GM23338 (cell line): ENCODE results near the gene RNF121. TPM values are rescaled to one million over a fixed set of nuclear protein-coding genes. Genes with fewer than 3 reads are reported as not detected.

Experiments used
- ATAC-seq: fragments of 200-7000 bp; cut with Tn5 transposase; 3 replicates; pipeline ENCODE4 v1.9.1; 2020
- DNase-seq: peaks from one replicate; pipeline ENCODE4 v3.0.0-alpha.2; 2015; ENCODE audit warnings: low spot score
- H2AFZ ChIP-seq: fragments of 200-600 bp; sonication (generic); 2 replicates; pipeline ENCODE4 v1.8.0; 2016; ENCODE audit warnings: antibody characterized with exemption, mild to moderate bottlenecking, moderate library complexity
- H3F3A ChIP-seq: fragments of 200-600 bp; sonication (generic); replicated peaks from 2 replicates; pipeline ENCODE4 v1.8.0; 2017; ENCODE audit warnings: antibody characterized with exemption, mixed run types, low read depth
- H3K27ac ChIP-seq: fragments of 200-600 bp; sonication (generic); 2 replicates; pipeline ENCODE4 v1.6.1; 2016; ENCODE audit warnings: low read depth
- H3K27me3 ChIP-seq: fragments of 200-600 bp; sonication (generic); 2 replicates; pipeline ENCODE4 v1.8.0; 2016; ENCODE audit warnings: mild to moderate bottlenecking, mixed run types, moderate library complexity; ENCODE audit not compliant: insufficient read depth
- H3K36me3 ChIP-seq: fragments of 200-600 bp; sonication (generic); 2 replicates; pipeline ENCODE4 v1.8.0; 2016; ENCODE audit warnings: mild to moderate bottlenecking; ENCODE audit not compliant: insufficient read depth
- H3K4me1 ChIP-seq: fragments of 200-600 bp; sonication (generic); 2 replicates; pipeline ENCODE4 v1.8.0; 2016; ENCODE audit warnings: mild to moderate bottlenecking, moderate library complexity; ENCODE audit not compliant: insufficient read depth
- H3K4me2 ChIP-seq: fragments of 200-600 bp; sonication (generic); 2 replicates; pipeline ENCODE4 v1.7.1; 2017; ENCODE audit warnings: mixed run types
- H3K4me3 ChIP-seq: fragments of 200-600 bp; sonication (generic); 2 replicates; pipeline ENCODE4 v1.6.1; 2016; ENCODE audit warnings: mixed run types
- H3K79me2 ChIP-seq: fragments of 200-600 bp; sonication (generic); replicated peaks from 2 replicates; pipeline ENCODE4 v1.8.0; 2017; ENCODE audit warnings: mild to moderate bottlenecking; ENCODE audit not compliant: insufficient read depth
- H3K9me2 ChIP-seq: fragments of 200-600 bp; sonication (generic); 2 replicates; pipeline ENCODE4 v1.8.0; 2017; ENCODE audit not compliant: insufficient read depth
- H4K20me1 ChIP-seq: fragments of 200-600 bp; sonication (generic); replicated peaks from 2 replicates; pipeline ENCODE4 v1.8.0; 2017; ENCODE audit warnings: mild to moderate bottlenecking; ENCODE audit not compliant: insufficient read depth
- H3K27ac Mint-ChIP-seq: 2 replicates; pipeline ENCODE4 v1.8.0; 2020; ENCODE audit warnings: inconsistent platforms, mild to moderate bottlenecking, moderate library complexity, mixed read lengths
- H3K27me3 Mint-ChIP-seq: 3 replicates; pipeline ENCODE4 v1.8.0; 2022; ENCODE audit warnings: low read depth, mild to moderate bottlenecking, moderate library complexity, mixed read lengths, inconsistent platforms; ENCODE audit not compliant: insufficient read depth, poor library complexity
- H3K36me3 Mint-ChIP-seq: 3 replicates; pipeline ENCODE4 v1.8.0; 2021; ENCODE audit warnings: low read depth, mild to moderate bottlenecking, inconsistent platforms, moderate library complexity, mixed read lengths
- H3K4me1 Mint-ChIP-seq: 3 replicates; pipeline ENCODE4 v1.8.0; 2020; ENCODE audit warnings: mild to moderate bottlenecking, inconsistent platforms, mixed read lengths
- H3K4me3 Mint-ChIP-seq: 3 replicates; pipeline ENCODE4 v1.8.0; 2021; ENCODE audit warnings: moderate library complexity, mild to moderate bottlenecking, inconsistent platforms, mixed read lengths
- H3K9me3 Mint-ChIP-seq: 3 replicates; pipeline ENCODE4 v1.8.0; 2020; ENCODE audit warnings: moderate library complexity, mild to moderate bottlenecking, inconsistent platforms, mixed read lengths
- CREB1 ChIP-seq: fragments of 250-450 bp; sonication (Bioruptor Pico); IDR thresholded peaks from 2 replicates; pipeline ENCODE4 v1.5.0; 2020; ENCODE audit warnings: low read depth, mild to moderate bottlenecking, moderate library complexity
- ETS1 ChIP-seq: IDR thresholded peaks from 2 replicates; pipeline ENCODE4 v1.6.1; 2016; ENCODE audit warnings: antibody characterized with exemption
- EZH2 ChIP-seq: fragments of 200-600 bp; sonication (generic); IDR thresholded peaks from one replicate; pipeline ENCODE4 v1.8.0; 2017; ENCODE audit warnings: antibody characterized with exemption, mild to moderate bottlenecking, low read depth; ENCODE audit not compliant: unreplicated experiment
- EZH2phosphoT487 ChIP-seq: fragments of 200-600 bp; sonication (generic); IDR thresholded peaks from one replicate; pipeline ENCODE4 v1.8.1; 2018; ENCODE audit warnings: antibody characterized with exemption; ENCODE audit not compliant: unreplicated experiment
- JUNB ChIP-seq: IDR thresholded peaks from one replicate; pipeline ENCODE4 v1.6.1; 2016; ENCODE audit warnings: antibody characterized with exemption; ENCODE audit not compliant: unreplicated experiment
- NANOG ChIP-seq: IDR thresholded peaks from 2 replicates; pipeline ENCODE4 v1.6.1; 2016; ENCODE audit warnings: antibody characterized with exemption, borderline replicate concordance
- POLR2AphosphoS5 ChIP-seq: IDR thresholded peaks from 2 replicates; pipeline ENCODE4 v1.6.1; 2016; ENCODE audit warnings: antibody characterized with exemption, low read depth
- REST ChIP-seq: IDR thresholded peaks from one replicate; pipeline ENCODE4 v1.6.1; 2018; ENCODE audit warnings: antibody characterized with exemption; ENCODE audit not compliant: unreplicated experiment
- STAT1 ChIP-seq: IDR thresholded peaks from one replicate; pipeline ENCODE4 v1.6.1; 2016; ENCODE audit warnings: antibody characterized with exemption; ENCODE audit not compliant: unreplicated experiment
- ZNF114 ChIP-seq: fragments of 250-450 bp; sonication (Bioruptor Pico); IDR thresholded peaks from 2 replicates; pipeline ENCODE4 v1.5.0; 2020; ENCODE audit warnings: mild to moderate bottlenecking, moderate library complexity
- ZNF331 ChIP-seq: fragments of 250-450 bp; sonication (Bioruptor Pico); IDR thresholded peaks from 2 replicates; pipeline ENCODE4 v1.5.0; 2020; ENCODE audit warnings: low read depth, mild to moderate bottlenecking, moderate library complexity
- polyA plus RNA-seq: library from polyadenylated mRNA; unstranded; fragments of >200 nt; fragmentation: Nextera tagmentation; extraction: Ambion mirVana; gene quantifications from 2 replicates; pipeline ENCODE4 v1.2.1, GENCODE V29; 2016
- total RNA-seq: library from RNA; depleted of rRNA; stranded (reverse); fragments of >200 nt; shearing (Covaris generic); gene quantifications from 2 replicates; pipeline ENCODE4 v1.2.3, GENCODE V29; 2014
- TF ChIP-seq, protein P1 (sequence below), 2 experiments: fragments of 200-600 bp in 1 of 2; sonication (generic) in 1 of 2; conservative IDR thresholded peaks; 2 replicates each; pipeline versions ENCODE4 v1.5.1 to v1.6.1; 2016 to 2017; ENCODE audit warnings: antibody characterized with exemption in 2 of 2, low read depth in 2 of 2, mild to moderate bottlenecking in 2 of 2, moderate library complexity in 1 of 2

The RNF121 gene
- total and polyA plus RNA-seq, 2 experiments from 2014 or later = 7.8 to 37.7 TPM

DNA sequence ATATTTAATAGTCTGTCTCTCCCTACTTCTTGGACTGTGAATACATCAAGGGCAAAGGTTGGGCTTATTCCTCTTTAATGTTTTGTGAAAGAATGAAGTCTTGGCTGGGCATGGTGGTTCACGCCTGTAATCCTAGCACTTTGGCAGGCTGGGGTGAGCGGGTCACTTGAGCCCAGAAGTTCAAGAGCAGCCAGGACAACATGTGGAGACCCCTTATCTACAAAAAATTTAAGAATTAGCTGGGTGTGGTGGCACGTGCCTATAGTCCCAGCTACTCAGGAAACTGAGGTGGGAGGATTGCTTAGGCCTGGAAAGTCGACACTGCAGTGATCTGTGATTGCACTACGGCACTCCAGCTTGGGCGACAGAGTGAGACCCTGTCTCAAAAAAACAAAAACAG lies 20.2 kb downstream of the RNF121 start (continued):
- TF ChIP-seq REST (no peak), JUNB (no peak), EZH2 (no peak), ZNF114 (CRISPR knock-in tag) (no peak), ZNF331 (CRISPR knock-in tag) (no peak), POLR2AphosphoS5 (no peak)

- Histone ChIP-seq H3K27ac (no peak overlapping the region), H4K20me1 (peaks cover 36% of the 10 kb centered on the region), H3K4me3 (no peak overlapping the region), H3K36me3 (no peaks in the 10 kb centered on the region), H3K4me1 (no peaks in the 10 kb centered on the region), H3K9me2 (no peaks in the 10 kb centered on the region), H3K27me3 (no peaks in the 10 kb centered on the region), H2AFZ (no peak overlapping the region), H3K79me2 (peaks cover 91% of the 10 kb centered on the region), H3F3A (no peaks in the 10 kb centered on the region), H3K4me2 (no peak overlapping the region)
- Mint-ChIP-seq H3K27me3 (no peaks in the 10 kb centered on the region), H3K4me1 (peaks cover 5% of the 10 kb centered on the region; the same call in 1 of the 3 replicates), H3K36me3 (no peaks in the 10 kb centered on the region), H3K9me3 (no peaks in the 10 kb centered on the region), H3K27ac (no peak overlapping the region), H3K4me3 (no peak overlapping the region)
- ATAC-seq (no peak), DNase-seq (no peak)
- TF ChIP-seq EZH2phosphoT487 = no peak
- no peak for TF ChIP-seq ZNF114 (CRISPR knock-in tag)
- no peak for TF ChIP-seq EZH2
- TF ChIP-seq, protein P1, sequence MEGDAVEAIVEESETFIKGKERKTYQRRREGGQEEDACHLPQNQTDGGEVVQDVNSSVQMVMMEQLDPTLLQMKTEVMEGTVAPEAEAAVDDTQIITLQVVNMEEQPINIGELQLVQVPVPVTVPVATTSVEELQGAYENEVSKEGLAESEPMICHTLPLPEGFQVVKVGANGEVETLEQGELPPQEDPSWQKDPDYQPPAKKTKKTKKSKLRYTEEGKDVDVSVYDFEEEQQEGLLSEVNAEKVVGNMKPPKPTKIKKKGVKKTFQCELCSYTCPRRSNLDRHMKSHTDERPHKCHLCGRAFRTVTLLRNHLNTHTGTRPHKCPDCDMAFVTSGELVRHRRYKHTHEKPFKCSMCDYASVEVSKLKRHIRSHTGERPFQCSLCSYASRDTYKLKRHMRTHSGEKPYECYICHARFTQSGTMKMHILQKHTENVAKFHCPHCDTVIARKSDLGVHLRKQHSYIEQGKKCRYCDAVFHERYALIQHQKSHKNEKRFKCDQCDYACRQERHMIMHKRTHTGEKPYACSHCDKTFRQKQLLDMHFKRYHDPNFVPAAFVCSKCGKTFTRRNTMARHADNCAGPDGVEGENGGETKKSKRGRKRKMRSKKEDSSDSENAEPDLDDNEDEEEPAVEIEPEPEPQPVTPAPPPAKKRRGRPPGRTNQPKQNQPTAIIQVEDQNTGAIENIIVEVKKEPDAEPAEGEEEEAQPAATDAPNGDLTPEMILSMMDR (conservative IDR thresholded peaks at IDR 0.05; ENCODE audit: low read depth in 2 of 2) = no peak
- TF ChIP-seq JUNB = no peak
- no peak for TF ChIP-seq POLR2AphosphoS5
- no peak for TF ChIP-seq ZNF331 (CRISPR knock-in tag)
- TF ChIP-seq CREB1 (CRISPR knock-in tag) = no peak
- TF ChIP-seq STAT1 = no peak
- no peak for TF ChIP-seq NANOG
- TF ChIP-seq ETS1 = no peak
- no peak for TF ChIP-seq REST
Observed at GRCh38 chr11:71951741-71952310, 23.0 kb downstream of the RNF121 start.
